Effector CD4-positive, alpha-beta T cell (primary cell): ENCODE data around the gene DGUOK.

Source experiments
- DNase-seq: peaks from one replicate; pipeline ENCODE4 v3.0.0-alpha.2; 2020

The DGUOK gene

DNA sequence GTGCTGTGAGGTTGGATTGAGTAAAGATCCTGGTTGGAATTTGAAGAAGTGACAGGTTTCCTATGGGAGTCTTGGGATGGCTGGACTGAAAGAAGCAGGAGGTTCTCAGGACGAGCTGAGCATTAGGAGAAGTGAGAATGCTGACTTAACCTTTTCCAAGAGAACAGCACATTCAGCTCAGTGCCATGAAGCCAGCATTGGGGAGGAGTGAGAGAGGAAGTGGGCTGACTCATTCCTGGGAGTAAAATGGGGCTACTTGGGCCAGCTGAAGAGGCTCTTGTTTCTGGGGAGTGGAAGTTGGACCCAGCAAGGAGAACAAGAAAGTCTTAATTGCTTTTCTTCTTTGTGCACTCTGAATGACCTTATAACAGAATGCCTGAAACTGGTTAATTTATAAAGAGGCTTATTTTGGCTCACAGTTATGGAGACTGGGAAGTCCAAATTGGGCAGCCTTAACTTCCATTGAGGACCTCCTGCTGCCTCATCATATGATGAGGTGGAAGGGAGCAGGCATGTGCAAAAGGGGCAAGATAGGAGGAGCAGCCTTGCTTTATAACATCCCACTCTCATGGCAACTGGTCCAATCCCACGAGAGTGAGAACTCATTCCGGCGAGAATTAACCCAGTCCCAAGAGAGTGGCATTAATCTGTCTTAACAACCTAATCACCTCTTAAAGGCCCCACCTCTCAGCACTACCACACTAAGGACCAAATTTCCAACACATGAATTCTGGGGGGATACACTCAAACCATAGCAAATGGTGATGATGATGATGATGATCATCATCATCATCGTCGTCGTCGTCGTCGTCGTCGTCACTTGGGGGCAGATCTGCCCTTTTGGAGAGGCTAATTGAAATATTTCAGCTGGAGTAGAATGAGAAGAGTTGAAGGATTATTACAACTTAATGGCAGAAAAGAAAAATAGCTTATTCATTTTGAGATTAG, 26.1 kb downstream of the DGUOK start:
- no peak for DNase-seq

DNA sequence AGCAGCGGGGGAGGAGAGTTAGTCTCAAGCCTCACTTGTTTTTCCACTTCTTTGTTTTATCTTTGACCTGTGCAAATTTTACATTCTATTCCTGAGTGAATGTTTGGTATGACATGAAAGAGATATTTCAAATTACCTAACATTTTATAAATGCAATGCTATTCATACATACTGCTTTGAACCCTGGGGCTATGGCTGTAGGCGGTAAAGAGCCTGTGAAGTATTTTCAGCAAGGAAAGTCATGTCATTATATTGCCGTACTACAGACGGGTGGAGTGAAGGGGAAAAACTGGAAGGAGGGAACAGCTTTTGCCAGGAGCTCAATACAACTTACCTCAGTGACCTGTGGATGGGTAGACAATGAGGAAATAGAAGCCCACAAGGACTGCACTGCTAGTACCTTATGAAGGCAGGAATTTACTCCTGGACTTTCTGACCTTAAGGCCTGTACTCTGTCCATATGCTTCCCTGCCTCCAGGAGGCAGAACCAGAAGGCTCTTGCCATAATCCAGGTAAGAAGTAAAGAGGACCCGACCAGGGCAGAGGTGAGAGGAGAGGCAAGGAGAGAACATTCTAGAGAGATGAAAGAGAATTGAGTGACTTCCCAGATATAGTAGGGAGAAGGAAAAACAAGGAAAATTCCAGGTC, 29.7 kb downstream of the DGUOK start:
- DNase-seq, result no peak

DNA sequence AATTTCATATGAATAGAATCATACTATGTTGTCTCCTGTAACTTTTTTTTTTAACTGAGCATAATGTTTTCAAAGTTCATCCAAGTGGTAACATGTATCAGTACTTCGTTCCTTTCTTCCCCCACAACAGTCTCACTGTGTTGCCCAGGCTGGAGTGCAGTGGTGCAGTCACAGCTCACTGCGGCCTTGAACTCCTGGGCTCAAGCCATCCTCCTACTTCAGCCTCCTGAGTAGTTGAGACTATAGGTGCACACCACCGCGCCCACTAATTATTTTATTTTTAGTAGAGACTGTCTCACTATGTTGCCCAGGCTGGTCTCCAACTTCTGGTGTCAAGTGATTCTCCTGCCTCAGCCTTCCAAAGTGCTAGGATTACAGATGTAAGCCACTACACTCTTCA, 34.6 kb downstream of the DGUOK start:
- no peak for DNase-seq

DNA sequence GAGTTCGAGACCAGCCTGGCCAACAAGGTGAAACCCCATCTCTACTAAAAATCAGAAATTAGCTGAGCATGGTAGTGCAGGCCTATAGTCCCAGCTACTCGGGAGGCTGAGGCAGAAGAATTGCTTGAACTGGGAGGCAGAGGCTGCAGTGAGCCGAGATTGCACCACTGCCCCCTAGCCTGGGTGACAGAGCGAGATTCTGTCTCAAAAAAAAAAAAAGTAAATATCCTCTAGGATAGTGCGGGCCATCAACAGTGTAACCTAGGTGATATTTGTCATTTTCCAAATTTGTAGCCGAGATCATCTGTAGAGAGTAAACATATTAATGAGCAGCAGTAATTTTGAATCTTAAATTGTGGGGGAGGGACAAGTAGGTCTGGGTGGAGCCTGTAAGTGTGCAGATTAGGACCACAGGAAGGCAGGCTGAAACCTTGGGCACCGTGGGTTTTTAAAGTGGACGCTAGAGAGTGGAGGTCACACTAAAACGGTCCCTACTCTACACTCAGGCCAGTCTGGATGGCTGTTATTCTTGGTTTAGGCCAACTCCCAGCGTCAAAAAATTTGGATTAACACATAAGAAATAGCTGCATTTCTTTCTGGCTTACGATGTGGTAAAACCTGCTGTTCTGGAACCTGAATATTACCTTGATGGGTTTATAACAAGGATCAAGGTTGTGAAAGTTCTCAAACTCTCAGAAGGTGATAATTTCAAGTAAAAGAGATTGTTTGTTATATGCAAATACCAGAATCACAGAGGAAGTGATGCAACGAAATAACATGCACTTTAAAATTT, 35.3 kb downstream of the DGUOK start:
- no peak for DNase-seq

DNA sequence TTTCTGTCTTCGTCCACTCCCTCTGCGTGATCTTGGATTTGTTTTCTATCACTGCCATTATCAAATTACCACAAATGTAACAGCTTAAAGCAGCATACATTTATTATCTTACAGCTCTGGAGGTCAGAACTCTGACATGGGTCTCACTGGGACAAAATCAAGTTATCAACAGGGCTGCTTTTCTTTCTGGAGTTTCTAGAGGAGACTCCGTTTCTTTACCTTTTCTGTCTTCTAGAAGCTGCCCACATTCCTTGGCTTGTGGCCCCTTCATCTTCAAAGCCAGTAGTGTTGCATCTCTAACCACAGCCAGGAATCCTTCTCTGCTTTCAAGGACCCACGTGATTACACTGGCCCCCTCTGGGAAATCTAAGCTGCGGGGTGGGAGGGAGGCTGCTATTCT, 36.1 kb downstream of the DGUOK start:
- no peak for DNase-seq

DNA sequence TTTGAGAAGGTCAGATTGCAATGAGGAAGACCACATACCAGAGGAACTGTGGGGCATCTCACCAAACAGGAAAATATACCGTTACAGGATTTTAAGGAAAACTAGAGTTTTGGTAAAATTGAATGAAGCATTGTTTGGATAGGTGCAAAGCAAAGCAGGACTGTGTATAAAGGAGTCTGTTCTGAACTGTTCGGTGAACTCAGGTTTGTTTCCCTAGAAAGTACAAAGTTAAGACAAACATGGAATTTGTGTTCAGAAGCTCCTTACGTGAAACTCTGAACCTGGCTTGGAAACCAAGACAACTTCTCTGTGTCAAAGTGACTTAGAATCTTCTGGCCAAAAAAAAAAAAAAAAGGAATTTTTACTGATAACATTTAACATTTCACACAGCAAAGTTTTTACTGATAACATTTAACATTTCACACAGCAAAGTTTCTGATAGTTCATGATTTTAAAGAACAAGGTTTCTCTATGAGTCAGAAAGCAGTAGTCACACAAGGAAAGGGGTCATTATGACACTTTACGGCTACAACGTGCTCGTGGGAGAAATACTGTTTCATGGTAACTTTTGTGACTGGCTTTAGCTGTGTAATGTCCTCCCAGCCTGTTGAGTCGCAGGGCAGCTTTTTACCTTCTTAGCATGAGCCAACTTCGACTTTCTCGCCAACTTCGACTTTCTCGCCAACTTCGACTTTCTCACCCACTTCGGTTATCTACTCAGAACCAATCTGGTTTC, 36.9 kb downstream of the DGUOK start:
- DNase-seq, result no peak

GRCh38 chr2:73964223-73964622, 37.5 kb downstream of the DGUOK start:
- DNase-seq, result no peak

- no peak for DNase-seq
Observed at GRCh38 chr2:73965053-73965452, 38.4 kb downstream of the DGUOK start.

DNA sequence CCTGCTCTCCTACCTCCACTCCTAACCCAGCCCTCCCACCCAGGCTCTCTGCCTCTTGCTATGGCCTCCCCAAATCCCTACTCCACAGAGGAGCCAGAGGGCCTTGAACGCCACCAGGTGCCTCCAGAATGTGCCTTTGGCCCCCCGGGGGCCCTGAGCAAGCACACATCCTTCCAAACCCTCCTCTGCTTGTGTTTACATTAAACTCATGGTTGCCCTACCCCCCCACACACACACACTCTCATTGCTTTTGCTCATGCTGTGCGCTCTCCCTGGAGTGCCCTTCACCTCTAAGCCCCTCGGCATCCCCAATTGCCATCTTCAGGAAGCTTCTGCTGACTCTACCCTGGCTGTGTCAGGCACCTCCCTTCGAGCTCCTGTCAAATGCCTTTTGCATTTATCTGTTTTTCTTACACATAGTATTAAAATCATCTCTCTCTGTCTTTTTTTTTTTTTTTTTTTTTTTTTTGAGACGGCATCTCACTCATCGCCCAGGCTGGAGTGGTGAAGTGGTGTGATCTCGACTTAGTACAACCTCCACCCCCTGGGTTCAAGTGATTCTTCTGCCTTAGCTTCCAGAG, 41.8 kb downstream of the DGUOK start:
- DNase-seq, result no peak

- DNase-seq, result no peak
Observed at GRCh38 chr2:73969356-73969755, 42.7 kb downstream of the DGUOK start.

DNA sequence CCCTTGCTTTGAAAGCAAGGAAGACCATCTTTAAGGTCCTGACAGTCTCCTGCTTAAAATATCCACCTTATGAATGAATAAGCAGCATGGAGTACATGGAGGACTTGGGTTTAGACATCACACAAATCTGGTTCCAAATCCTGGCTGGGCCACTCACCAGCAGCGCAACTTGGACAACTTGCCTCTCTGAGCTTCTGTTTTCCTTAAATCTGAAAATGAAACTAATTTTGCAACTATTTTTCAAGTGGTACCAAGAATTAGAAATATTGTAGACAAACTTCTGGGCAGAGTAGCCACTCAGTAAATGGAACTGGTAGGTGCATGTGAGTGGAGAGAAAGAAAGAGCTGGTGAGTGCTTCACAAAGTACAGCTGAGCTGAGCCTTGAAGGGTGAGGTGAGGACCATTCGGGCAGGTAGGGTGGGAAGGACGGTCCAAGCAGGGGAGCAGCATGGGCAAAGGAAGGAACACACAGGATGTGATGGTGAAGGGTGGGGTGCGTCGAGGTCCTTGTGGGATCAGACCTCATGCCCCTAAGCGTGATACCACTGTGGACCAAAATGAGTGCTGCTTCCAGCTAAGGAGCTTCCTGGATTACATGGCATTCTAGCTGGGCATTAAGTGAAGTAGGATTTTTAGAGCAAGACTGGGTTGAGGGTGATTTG, 43.6 kb downstream of the DGUOK start:
- DNase-seq, result no peak

- peak; percentile 39 for DNase-seq
Observed at GRCh38 chr2:73970850-73971471, 44.3 kb downstream of the DGUOK start.

DNA sequence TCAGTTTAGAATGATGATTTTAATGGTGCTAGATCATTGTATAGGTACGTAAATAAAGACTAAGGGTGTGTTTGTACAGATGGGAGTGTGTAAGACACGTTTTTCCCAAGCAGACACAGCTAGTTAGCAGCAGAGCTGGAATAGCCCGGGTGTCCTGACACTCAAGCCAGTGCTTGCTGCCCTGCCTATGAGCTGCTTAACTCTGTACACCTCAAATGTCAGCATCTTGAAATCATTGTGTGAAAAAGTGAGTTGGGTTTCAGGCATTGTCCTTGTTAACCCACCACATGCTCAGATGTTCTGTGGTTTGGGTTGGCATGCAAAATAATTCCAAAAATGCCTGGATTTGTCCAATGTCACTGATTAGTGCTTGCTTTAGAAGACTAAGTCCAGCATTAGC, 45.0 kb downstream of the DGUOK start:
- no peak for DNase-seq

GRCh38 chr2:73972846-73973245, 46.2 kb downstream of the DGUOK start:
- no peak for DNase-seq

GRCh38 chr2:73975731-73976130, 49.1 kb downstream of the DGUOK start:
- no peak for DNase-seq

DNA sequence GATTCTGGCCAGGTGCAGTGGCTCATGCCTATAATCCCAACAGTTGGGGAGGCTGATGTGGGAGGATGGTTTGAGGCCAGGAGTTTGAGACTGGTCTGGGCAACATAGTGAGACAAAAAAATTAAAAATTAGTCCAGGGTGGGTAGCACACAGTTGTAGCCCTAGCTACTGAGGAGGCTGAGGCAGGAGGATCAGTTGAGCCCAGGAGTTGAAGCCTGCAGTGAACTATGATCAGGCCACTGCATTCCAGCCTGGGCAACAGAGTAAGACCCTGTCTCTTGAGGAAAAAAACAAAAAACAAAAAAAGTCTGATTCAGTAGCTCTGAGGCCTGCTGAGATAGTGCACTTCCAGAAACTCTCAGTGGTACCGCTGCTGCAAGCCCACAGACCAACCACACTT, 50.1 kb downstream of the DGUOK start:
- no peak for DNase-seq

- DNase-seq, result no peak
Observed at GRCh38 chr2:73977466-73977865, 50.8 kb downstream of the DGUOK start.

DNA sequence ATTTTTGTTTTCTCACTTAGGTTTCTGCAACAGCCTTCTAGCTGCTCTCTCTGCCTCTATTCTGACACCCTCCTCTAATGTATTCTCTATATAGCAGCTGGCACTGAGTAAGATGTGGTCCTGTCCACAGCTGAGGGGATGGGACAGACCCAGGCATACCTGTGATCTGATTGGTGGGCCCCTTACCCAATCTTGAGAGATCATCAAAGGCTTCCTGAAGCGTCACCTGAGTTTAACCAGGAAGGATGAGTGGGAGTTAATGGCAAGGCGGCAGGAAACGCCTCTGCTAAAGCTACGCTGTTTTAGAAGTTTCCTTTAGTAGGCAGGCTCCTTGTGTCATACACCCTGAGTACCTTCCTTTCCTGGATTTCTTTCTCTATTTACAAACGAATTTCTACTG, 52.3 kb downstream of the DGUOK start:
- DNase-seq, result peak; percentile 69

- no peak for DNase-seq
Observed at GRCh38 chr2:73979686-73980085, 53.0 kb downstream of the DGUOK start.

DNA sequence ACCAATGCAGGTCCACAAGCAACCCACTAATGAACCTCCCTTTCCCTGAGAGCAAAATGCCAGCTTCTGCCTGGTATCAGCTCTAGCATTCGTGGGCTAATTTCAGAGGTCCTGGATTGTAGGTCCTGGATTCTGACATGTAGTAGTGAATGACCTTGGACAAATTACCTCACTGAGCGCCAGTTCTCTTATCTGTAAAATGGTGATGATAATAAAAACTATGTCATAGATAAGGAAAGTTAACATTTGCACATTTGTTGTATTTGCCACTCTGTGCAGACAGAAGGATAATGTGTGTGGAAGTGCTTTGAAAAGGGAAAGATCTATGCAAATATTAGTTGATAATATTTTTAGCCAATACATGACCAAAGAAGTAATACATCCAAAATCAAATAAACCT, 53.9 kb downstream of the DGUOK start:
- no peak for DNase-seq
